Liver (tissue), 3 donors: Measurements from ENCODE around the gene CDH4.

Experiments used
- GABPA ChIP-seq, 2 donors: IDR thresholded peaks in 1 of 2; conservative IDR thresholded peaks in 1 of 2; 2 replicates each; pipeline ENCODE4 v1.6.1; 2016; ENCODE audit warnings: antibody characterized with exemption in 2 of 2, mild to moderate bottlenecking in 1 of 2, moderate library complexity in 1 of 2
- JUND ChIP-seq, 2 donors: IDR thresholded peaks; 2 replicates each; pipeline ENCODE4 v1.6.1; 2016; ENCODE audit warnings: antibody characterized with exemption in 2 of 2
- NR2F2 ChIP-seq: IDR thresholded peaks from 2 replicates; pipeline ENCODE4 v1.6.1; 2016; ENCODE audit warnings: antibody characterized with exemption
- TAF1 ChIP-seq: conservative IDR thresholded peaks from 2 replicates; pipeline ENCODE4 v1.6.1; 2016; ENCODE audit warnings: antibody characterized with exemption, mild to moderate bottlenecking
- TF ChIP-seq, protein P1 (sequence below): fragments of 150-350 bp; IDR thresholded peaks from 2 replicates; pipeline ENCODE4 v1.5.1; 2017; ENCODE audit warnings: improper control_type of control experiment, low read depth, low read length; ENCODE audit not compliant: missing input control
- TF ChIP-seq, protein P2 (sequence below): IDR thresholded peaks from 2 replicates; pipeline ENCODE4 v1.6.1; 2016; ENCODE audit warnings: antibody characterized with exemption, mild to moderate bottlenecking
- TF ChIP-seq, protein P3 (sequence below): IDR thresholded peaks from 2 replicates; pipeline ENCODE4 v1.6.1; 2016; ENCODE audit warnings: antibody characterized with exemption
- donor health status: healthy.
- donor health status: healthy.

DNA sequence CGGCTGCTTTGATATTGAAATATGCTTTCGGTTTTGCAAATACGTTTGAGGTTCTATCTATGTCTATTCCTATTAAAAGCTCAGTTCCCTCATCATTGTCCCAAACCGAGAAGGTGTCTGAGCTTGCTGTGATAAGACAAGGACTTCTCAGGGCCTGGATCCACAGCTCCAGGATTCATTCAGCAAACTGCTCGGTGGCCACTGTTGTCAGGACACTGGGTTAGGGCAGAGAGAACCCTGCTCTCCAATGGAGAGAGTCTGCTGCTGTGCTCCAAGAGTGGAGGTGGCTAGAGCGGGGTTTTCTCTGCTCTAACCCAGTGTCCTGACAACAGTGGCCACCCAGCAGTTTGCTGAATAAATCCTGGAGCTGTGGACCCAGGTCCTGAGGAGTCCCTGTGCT, 198.5 kb downstream of the CDH4 start:
- TF ChIP-seq, protein P1, sequence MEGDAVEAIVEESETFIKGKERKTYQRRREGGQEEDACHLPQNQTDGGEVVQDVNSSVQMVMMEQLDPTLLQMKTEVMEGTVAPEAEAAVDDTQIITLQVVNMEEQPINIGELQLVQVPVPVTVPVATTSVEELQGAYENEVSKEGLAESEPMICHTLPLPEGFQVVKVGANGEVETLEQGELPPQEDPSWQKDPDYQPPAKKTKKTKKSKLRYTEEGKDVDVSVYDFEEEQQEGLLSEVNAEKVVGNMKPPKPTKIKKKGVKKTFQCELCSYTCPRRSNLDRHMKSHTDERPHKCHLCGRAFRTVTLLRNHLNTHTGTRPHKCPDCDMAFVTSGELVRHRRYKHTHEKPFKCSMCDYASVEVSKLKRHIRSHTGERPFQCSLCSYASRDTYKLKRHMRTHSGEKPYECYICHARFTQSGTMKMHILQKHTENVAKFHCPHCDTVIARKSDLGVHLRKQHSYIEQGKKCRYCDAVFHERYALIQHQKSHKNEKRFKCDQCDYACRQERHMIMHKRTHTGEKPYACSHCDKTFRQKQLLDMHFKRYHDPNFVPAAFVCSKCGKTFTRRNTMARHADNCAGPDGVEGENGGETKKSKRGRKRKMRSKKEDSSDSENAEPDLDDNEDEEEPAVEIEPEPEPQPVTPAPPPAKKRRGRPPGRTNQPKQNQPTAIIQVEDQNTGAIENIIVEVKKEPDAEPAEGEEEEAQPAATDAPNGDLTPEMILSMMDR: no peak
- TF ChIP-seq GABPA (IDR thresholded peaks at IDR 0.05 in 1 of 2, conservative IDR thresholded peaks at IDR 0.05 in 1 of 2) (no peak), TAF1 (no peak), JUND (IDR thresholded peaks at IDR 0.05) (no peak), NR2F2 (no peak)
- TF ChIP-seq, protein P2, sequence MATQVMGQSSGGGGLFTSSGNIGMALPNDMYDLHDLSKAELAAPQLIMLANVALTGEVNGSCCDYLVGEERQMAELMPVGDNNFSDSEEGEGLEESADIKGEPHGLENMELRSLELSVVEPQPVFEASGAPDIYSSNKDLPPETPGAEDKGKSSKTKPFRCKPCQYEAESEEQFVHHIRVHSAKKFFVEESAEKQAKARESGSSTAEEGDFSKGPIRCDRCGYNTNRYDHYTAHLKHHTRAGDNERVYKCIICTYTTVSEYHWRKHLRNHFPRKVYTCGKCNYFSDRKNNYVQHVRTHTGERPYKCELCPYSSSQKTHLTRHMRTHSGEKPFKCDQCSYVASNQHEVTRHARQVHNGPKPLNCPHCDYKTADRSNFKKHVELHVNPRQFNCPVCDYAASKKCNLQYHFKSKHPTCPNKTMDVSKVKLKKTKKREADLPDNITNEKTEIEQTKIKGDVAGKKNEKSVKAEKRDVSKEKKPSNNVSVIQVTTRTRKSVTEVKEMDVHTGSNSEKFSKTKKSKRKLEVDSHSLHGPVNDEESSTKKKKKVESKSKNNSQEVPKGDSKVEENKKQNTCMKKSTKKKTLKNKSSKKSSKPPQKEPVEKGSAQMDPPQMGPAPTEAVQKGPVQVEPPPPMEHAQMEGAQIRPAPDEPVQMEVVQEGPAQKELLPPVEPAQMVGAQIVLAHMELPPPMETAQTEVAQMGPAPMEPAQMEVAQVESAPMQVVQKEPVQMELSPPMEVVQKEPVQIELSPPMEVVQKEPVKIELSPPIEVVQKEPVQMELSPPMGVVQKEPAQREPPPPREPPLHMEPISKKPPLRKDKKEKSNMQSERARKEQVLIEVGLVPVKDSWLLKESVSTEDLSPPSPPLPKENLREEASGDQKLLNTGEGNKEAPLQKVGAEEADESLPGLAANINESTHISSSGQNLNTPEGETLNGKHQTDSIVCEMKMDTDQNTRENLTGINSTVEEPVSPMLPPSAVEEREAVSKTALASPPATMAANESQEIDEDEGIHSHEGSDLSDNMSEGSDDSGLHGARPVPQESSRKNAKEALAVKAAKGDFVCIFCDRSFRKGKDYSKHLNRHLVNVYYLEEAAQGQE: no peak
- TF ChIP-seq, protein P3, sequence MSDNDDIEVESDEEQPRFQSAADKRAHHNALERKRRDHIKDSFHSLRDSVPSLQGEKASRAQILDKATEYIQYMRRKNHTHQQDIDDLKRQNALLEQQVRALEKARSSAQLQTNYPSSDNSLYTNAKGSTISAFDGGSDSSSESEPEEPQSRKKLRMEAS: no peak
